Measurements from ENCODE around the gene DPP6. TPM values are rescaled to one million over a fixed set of nuclear protein-coding genes. Genes with fewer than 3 reads are reported as not detected.

The DPP6 gene
- total RNA-seq, 1 experiment from 2014 or later: 1.1 TPM

DNA sequence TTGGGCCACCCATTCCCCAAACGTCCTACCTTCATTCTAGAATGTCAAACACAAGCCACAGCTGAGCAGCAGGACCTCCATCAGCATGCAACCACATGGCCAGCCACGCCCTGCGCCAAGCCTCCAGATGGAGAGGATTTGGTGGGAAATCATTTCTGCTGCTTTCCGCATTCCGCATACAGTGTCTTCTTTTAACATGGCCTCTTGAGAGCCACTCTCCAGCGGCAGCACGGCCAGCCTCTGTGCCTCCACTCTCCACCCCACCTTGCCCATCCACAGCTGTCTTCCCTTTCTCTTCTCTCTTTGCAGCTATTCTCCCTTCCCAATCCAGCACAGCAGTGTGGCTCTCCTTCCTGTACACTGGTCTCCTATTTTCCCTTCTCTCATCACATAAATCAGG lies 561.6 kb downstream of the DPP6 start:
- H3K27me3 ChIP-seq (ENCODE audit: control insufficient read depth, insufficient read depth, low read length): no peaks in the 10 kb centered on the region
- no peaks in the 10 kb centered on the region for H3K36me3 ChIP-seq (replicated peaks; ENCODE audit: control insufficient read depth, insufficient read depth, low read length)
- no peak overlapping the region for H3K4me3 ChIP-seq (ENCODE audit: insufficient read depth, low read depth, low read length)
- DNase-seq: no peak

DNA sequence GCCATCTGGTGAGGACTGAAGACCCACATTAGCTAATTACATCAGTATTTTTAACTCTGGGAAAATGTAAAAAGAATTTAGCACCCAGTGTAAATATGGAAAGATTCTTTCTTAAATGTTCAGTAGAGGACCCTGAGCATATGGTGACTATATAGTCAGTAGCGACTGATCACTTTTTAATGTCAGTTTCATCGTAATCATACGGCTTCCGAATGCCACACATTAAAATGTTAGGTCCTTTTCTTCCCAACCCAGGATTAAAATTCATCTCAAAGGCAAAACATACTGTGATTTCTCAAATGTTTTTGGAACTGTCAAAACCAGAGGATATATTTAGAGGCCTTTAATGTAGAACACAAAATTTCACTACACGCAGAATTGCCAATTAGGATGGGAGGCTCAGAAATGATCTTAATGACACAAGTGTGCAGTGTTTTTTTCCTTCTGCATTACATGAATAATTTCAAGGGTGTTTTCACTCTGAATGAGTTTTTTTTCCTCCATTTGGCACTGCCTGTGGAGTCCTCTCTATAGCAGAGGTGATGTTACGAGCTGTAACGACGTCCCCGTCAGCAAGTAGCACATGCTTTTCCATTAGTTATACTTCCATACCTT lies 568.0 kb downstream of the DPP6 start:
- H3K27me3 ChIP-seq (ENCODE audit: control insufficient read depth, insufficient read depth, low read length): no peaks in the 10 kb centered on the region
- H3K4me3 ChIP-seq (ENCODE audit: insufficient read depth, low read depth, low read length): no peak overlapping the region
- H3K36me3 ChIP-seq (replicated peaks; ENCODE audit: control insufficient read depth, insufficient read depth, low read length): no peaks in the 10 kb centered on the region
- DNase-seq: no peak

DNA sequence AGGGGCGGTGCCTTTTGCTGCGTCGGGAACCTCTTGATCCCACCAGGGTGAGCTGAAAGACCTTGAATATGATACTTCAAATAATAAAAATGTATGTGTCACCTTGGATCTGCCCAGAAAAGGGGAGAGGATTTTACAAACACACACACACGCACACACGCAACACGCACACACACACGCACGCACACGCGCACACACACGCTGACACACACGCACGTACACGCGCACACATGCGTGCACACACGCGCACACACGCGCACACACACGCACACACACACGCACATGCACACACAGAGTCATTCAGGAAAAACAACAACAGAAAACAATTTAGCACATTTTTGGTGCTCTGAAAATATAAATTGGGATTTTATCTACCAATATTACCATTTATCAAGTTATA lies 571.2 kb downstream of the DPP6 start:
- no peak for DNase-seq
- Histone ChIP-seq H3K4me3 (ENCODE audit: insufficient read depth, low read depth, low read length) (no peak overlapping the region), H3K27me3 (ENCODE audit: control insufficient read depth, insufficient read depth, low read length) (no peaks in the 10 kb centered on the region), H3K36me3 (replicated peaks; ENCODE audit: control insufficient read depth, insufficient read depth, low read length) (no peaks in the 10 kb centered on the region)

DNA sequence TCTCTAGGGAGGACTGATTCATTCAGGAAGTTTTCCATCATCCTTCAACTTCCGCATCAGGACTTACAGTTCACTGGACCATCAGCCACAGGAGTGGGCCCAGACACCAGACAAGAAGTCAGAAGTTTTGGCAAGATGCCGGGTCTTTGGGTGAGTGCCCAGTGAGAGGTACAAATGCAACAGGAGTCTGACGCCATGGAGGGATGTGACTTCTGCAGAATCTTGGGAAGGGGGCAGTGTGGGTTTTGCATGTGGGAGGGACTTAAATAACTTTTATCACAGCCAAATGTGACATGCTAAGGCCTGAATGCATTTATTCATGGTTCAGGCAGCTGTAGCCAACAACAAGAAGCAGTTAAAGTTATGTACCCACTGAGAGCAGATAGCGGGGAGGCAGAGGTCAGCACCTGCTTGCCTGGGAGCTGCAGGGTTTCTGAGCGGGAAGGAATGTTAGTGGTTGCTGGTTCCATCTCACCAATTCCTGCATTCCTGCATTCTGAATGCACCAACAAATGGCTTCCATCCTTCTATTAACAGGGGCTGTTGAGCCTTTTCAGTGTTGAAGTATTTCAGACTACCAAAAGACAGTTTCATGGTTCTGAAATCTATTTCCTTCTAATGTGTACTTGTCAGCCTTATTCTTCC lies 575.6 kb downstream of the DPP6 start:
- H3K27me3 ChIP-seq (ENCODE audit: control insufficient read depth, insufficient read depth, low read length): no peaks in the 10 kb centered on the region
- no peaks in the 10 kb centered on the region for H3K36me3 ChIP-seq (replicated peaks; ENCODE audit: control insufficient read depth, insufficient read depth, low read length)
- no peak overlapping the region for H3K4me3 ChIP-seq (ENCODE audit: insufficient read depth, low read depth, low read length)
- DNase-seq: no peak

DNA sequence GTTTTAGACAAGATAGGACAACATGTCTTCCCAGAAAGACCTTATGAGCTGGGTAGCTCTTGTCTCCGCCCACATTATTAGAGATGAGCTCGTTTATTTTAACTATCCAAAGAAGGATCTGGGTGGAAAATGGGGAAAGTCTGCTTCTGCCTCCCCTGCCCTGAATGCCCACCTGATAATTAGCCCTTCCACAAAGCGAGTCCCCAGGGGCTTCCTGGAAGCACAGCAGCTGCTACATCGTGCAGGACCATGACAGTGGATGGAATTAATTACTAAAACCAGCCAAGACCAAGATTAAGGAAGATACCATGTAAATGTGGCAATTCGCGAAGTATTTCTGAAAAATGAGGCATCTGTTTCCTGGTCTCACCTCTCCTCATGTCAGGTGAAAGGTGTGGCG lies 576.4 kb downstream of the DPP6 start:
- Histone ChIP-seq H3K27me3 (ENCODE audit: control insufficient read depth, insufficient read depth, low read length) (no peaks in the 10 kb centered on the region), H3K36me3 (replicated peaks; ENCODE audit: control insufficient read depth, insufficient read depth, low read length) (no peaks in the 10 kb centered on the region), H3K4me3 (ENCODE audit: insufficient read depth, low read depth, low read length) (no peak overlapping the region)
- no peak for DNase-seq

DNA sequence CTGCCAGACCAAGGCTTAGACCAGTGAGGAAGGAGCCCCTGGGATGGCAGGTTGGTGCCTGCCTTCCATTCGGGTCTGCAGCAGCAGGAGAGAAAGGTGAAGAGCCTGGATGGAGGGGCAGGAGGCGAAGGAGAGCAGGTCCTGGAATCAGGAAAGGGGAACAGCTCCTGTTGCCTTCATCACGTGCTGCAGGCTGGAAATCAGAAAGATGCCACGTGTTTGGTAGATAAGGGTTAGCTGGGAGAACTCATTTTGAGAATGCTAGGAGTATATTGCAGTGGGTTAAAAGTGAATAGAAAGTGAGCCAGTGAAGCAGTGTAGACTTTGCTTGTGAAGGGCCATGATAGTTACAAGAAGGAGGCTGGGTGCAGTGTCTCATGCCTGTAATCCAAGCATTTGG lies 579.0 kb downstream of the DPP6 start:
- no peaks in the 10 kb centered on the region for H3K27me3 ChIP-seq (ENCODE audit: control insufficient read depth, insufficient read depth, low read length)
- no peak overlapping the region for H3K4me3 ChIP-seq (ENCODE audit: insufficient read depth, low read depth, low read length)
- DNase-seq: no peak
- no peaks in the 10 kb centered on the region for H3K36me3 ChIP-seq (replicated peaks; ENCODE audit: control insufficient read depth, insufficient read depth, low read length)

DNA sequence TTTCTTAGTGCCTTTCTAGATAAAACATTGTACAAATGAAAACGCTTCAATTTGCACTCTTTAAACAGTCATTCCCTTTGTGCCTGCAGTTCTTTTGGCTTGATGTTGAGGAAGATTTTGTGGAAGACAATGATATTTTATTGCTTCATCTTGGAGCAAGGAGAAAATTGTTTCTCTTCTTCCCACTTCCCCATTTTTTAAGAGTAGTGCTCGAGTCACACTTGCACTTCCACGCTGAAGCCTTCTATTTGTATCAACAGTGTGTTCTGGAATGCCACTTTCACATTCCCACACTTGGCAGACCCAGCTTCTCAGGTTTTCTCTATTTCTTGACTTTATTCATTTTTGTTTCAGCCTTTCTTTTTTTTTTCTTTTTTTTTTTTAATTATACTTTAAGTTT lies 581.4 kb downstream of the DPP6 start:
- no peaks in the 10 kb centered on the region for H3K36me3 ChIP-seq (replicated peaks; ENCODE audit: control insufficient read depth, insufficient read depth, low read length)

DNA sequence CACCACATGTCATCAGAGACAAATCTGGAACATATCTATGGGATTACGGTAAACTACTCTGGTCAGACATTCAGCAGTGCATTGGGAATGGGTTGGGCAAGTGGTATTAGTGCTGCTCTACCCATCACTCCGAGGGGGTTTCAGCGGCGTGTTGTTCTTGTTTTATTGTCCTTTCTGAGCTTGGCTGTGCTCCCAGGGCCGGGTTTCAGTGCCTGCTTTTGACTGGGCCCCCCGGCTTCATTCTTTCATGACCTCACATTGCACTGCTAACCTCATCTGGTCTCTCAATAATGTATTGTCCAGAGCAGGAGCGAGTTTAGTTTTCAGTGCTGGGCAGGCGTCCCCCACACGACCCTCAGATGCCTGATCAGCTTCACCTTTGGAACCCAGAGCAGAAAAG lies 586.1 kb downstream of the DPP6 start:
- no peak for DNase-seq
- H3K36me3 ChIP-seq (replicated peaks; ENCODE audit: control insufficient read depth, insufficient read depth, low read length): no peaks in the 10 kb centered on the region
- no peaks in the 10 kb centered on the region for H3K27me3 ChIP-seq (ENCODE audit: control insufficient read depth, insufficient read depth, low read length)
- no peak overlapping the region for H3K4me3 ChIP-seq (ENCODE audit: insufficient read depth, low read depth, low read length)

More for the DNA sequence above, 581.4 kb downstream of the DPP6 start:
- Histone ChIP-seq H3K4me3 (ENCODE audit: insufficient read depth, low read depth, low read length) (no peak overlapping the region), H3K27me3 (ENCODE audit: control insufficient read depth, insufficient read depth, low read length) (no peaks in the 10 kb centered on the region)
- no peak for DNase-seq

DNA sequence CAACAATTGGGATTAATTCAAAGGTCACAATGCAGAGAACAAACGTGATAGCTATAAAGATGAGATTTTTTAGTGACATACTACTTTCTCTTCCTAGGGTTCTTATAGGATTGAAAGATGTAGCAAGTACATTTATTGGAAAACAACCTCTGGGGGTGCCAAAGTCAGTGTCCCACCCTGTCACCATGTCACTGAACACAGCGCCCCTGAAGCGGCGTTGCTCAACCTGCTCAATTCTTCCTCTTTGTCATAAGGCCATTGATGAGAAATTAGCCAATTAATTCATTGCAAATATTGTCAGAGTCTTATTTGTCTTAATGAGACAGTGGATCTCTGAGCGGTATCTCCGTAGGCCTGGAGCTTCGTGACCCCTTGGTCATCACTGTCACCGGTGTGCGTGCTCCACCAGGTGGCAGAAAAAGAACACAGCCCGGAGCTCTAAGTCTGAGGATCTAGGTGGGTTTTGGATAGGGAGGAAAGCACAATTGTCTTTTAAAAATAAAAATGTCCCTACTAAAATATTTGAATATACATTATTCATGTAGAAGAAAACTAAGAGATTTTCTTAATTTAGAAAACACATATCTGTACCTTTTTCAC lies 588.2 kb downstream of the DPP6 start:
- peak; percentile 60 for DNase-seq

DNA sequence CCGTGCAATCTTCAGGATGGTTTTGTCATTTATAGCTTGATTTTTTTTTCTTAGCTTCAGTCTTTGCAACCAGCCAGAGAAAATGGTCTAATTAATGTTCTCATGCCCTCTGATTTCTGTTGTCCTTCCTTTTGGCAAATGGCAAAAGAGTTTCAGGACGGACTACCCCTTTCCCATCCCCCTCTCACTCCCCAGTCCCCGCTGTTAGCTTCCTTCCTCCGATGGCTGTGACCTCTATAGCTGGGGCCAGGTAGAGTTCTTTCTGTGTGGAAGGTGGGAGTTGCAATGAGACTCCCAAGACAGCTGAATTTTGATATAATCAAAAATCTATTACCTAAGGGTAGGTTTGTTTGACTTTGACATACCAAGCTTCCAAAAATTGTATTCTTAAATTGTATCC lies 588.7 kb downstream of the DPP6 start:
- Histone ChIP-seq H3K4me3 (ENCODE audit: insufficient read depth, low read depth, low read length) (no peak overlapping the region), H3K27me3 (ENCODE audit: control insufficient read depth, insufficient read depth, low read length) (no peaks in the 10 kb centered on the region), H3K36me3 (replicated peaks; ENCODE audit: control insufficient read depth, insufficient read depth, low read length) (no peaks in the 10 kb centered on the region)
- peak; percentile 51 for DNase-seq

More for the DNA sequence above, 588.2 kb downstream of the DPP6 start:
- H3K36me3 ChIP-seq (replicated peaks; ENCODE audit: control insufficient read depth, insufficient read depth, low read length): no peaks in the 10 kb centered on the region
- no peaks in the 10 kb centered on the region for H3K27me3 ChIP-seq (ENCODE audit: control insufficient read depth, insufficient read depth, low read length)
- H3K4me3 ChIP-seq (ENCODE audit: insufficient read depth, low read depth, low read length): no peak overlapping the region

DNA sequence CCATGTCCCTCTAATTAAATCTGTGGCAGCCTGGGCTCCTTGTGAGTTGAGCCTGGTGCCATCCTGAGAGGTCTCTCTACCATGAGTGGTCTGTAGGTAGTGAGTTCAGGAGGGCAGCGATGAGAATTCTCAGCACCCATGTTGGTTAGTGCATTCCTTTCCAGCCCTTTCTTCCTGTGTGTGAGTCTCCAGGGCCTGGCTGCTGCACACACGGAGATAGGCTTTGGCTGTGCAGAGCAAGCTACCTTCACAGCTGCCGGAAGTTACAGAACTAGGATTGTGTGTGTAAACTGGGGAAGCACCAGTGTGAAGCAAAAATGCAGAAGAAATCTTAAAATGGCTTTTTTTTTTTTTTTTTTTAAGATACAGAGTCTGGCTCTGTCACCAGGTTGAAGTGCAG lies 592.2 kb downstream of the DPP6 start:
- DNase-seq: no peak
- Histone ChIP-seq H3K27me3 (ENCODE audit: control insufficient read depth, insufficient read depth, low read length) (no peaks in the 10 kb centered on the region), H3K36me3 (replicated peaks; ENCODE audit: control insufficient read depth, insufficient read depth, low read length) (no peaks in the 10 kb centered on the region), H3K4me3 (ENCODE audit: insufficient read depth, low read depth, low read length) (no peak overlapping the region)

DNA sequence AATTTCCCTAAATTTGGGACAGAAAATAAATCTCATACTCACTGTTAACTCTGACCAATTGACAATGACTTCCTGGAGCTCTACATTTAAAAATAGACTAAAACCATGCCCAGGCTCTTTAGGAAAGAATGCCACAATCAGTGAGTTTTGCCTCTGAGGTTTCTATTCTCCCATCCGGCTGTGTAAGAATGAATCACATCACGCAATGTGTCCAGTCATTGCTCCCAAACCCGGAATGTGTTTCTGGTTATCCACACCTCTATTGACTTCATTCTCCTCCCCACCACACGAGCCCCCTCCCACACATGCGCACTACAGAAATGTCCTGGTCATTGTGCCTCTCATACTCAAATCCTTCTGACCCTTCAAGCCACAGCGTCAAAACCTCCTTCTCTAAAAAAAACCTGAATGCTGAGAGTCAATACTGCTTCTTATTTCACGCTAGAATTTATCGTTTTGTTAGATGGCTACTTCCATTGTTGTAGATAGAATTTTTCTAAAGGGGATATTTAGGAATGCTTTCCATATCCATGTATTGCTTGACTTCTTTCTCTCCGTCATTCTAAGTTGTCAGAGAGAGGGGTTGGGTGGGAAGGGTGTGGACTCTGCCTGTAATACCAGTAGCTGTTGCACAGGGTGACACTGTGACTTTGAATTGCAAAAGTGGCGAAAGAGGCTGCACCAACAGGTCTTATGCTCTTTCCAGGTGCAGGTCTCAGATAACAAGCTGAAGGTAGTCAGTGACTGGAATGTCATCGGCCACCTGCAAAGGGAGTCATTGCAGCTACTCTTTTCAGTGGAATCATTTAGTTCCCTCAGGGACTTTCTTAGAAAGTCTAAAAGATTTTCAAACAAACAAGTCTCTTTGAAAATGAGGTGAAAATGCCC lies 594.2 kb downstream of the DPP6 start:
- no peak overlapping the region for H3K4me3 ChIP-seq (ENCODE audit: insufficient read depth, low read depth, low read length)
- DNase-seq: no peak
- no peaks in the 10 kb centered on the region for H3K36me3 ChIP-seq (replicated peaks; ENCODE audit: control insufficient read depth, insufficient read depth, low read length)
- H3K27me3 ChIP-seq (ENCODE audit: control insufficient read depth, insufficient read depth, low read length): no peaks in the 10 kb centered on the region

DNA sequence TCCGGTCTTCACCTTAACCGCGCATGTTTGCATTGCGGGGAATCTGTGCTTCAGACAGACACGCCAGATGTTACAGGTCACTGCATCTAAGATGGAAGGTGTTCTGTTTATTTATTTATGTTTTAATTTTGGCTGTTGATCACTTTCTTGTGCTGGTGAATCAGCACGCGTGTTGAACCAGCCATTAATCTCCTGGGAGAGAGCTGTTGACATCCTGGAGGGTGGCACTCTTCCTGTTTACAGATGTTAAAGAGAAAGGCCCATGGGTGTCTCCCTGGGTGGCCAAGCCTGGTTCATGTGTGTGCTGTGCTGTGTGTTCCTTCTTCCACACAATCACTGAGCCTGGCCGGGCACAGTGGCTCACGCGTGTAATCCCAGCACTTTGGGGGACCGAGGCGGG lies 595.4 kb downstream of the DPP6 start:
- H3K4me3 ChIP-seq (ENCODE audit: insufficient read depth, low read depth, low read length): no peak overlapping the region
- no peaks in the 10 kb centered on the region for H3K27me3 ChIP-seq (ENCODE audit: control insufficient read depth, insufficient read depth, low read length)
- H3K36me3 ChIP-seq (replicated peaks; ENCODE audit: control insufficient read depth, insufficient read depth, low read length): no peaks in the 10 kb centered on the region
- DNase-seq: no peak

DNA sequence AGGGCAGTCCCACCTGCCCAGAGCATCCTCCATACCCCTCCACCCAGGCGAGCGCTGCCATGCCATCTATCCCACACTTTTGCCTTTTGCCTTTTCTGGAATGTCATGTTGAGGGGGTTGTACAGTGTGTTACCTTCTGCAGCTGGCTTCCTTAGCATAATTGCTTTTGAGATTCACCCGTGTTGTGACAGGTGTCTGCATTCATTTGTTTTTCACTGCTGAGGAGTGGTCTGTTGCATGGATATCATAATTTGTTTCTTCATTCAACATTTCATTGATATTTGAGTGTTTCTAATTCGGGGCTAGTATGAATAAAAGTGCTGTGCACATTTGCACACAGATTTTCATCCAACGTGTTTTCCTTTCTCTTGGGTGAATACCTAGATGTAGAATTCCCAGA lies 596.8 kb downstream of the DPP6 start:
- no peak for DNase-seq
- no peaks in the 10 kb centered on the region for H3K36me3 ChIP-seq (replicated peaks; ENCODE audit: control insufficient read depth, insufficient read depth, low read length)
- H3K27me3 ChIP-seq (ENCODE audit: control insufficient read depth, insufficient read depth, low read length): no peaks in the 10 kb centered on the region
- no peak overlapping the region for H3K4me3 ChIP-seq (ENCODE audit: insufficient read depth, low read depth, low read length)

DNA sequence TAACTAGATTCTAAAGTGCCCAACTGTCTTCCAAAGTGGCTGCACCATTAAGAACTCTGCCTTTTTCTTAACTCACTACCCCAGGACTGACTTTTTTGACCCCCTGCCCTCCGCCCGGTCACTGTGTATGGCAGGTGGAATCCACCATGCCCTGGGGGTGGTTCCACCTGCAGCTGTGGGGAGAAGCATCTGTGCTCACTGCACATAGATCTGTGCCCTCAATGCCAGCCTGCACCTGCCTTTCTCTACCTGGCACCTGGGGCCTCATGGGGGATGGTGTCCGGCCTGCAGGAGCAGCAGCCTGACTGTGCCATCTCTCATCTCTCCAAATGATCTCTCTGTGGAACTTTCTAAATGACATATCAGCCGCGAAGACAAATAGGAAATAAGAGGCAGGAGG lies 597.2 kb downstream of the DPP6 start:
- Histone ChIP-seq H3K27me3 (ENCODE audit: control insufficient read depth, insufficient read depth, low read length) (no peaks in the 10 kb centered on the region), H3K36me3 (replicated peaks; ENCODE audit: control insufficient read depth, insufficient read depth, low read length) (no peaks in the 10 kb centered on the region), H3K4me3 (ENCODE audit: insufficient read depth, low read depth, low read length) (no peak overlapping the region)
- no peak for DNase-seq
